ENCODE measurements around the gene ZNF605.

Gene ZNF605

DNA sequence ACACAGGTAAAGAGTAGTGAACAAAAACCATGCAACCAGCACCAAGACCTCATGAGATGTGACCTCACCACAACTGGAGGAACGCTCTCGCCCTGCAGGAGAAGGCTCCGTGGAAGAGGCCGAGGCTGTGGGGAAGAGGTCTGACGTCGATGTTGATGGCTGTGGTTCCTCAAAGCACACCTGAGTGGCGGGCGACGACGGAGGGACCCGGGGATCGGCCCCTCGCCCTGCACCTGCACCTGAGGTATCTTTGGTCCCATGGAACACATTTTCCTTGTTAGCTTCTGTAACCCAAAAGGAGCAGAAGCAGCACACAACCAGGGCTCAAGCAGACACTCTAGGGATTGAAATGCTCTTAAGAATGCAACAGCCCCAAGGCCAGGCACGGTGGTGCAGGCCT lies 86.6 kb downstream of the ZNF605 start:
- no peaks in the 10 kb centered on the region for H3K27me3 Mint-ChIP-seq
- ATAC-seq (replicated peaks) (no peak), DNase-seq (no peak)
- peaks cover 0 to 2% of the 10 kb centered on the region in 2 donors for H3K4me1 Mint-ChIP-seq
- no peak overlapping the region for H3K27ac Mint-ChIP-seq
- H3K4me3 Mint-ChIP-seq = no peak overlapping the region
- no peaks in the 10 kb centered on the region for H3K9me3 Mint-ChIP-seq
- H3K36me3 Mint-ChIP-seq = peaks cover 48 to 60% of the 10 kb centered on the region in 2 donors
